ENCODE measurements around the gene CDH6.

DNA sequence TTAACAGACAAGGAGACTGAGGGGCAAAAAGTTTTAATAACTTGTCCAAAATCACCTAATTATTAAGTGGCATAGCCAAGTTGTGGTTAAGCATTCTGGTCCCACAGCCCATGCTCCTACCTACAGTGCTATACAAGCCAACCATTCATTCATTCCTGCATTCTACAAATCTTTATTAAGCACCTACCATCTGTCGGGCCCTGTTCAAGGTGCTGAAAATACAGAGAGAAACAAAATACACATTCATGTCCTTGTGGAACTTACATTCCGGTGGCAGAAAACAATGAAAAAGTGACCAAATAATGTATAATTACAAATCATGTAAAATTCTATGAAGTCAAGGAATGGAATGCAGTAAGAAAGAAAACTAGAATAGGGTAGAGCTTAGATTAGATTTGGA is 27.8 kb upstream of the CDH6 start:
- TF ChIP-seq, protein P1, sequence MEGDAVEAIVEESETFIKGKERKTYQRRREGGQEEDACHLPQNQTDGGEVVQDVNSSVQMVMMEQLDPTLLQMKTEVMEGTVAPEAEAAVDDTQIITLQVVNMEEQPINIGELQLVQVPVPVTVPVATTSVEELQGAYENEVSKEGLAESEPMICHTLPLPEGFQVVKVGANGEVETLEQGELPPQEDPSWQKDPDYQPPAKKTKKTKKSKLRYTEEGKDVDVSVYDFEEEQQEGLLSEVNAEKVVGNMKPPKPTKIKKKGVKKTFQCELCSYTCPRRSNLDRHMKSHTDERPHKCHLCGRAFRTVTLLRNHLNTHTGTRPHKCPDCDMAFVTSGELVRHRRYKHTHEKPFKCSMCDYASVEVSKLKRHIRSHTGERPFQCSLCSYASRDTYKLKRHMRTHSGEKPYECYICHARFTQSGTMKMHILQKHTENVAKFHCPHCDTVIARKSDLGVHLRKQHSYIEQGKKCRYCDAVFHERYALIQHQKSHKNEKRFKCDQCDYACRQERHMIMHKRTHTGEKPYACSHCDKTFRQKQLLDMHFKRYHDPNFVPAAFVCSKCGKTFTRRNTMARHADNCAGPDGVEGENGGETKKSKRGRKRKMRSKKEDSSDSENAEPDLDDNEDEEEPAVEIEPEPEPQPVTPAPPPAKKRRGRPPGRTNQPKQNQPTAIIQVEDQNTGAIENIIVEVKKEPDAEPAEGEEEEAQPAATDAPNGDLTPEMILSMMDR (conservative IDR thresholded peaks at IDR 0.05) = no peak
- TF ChIP-seq EZH2 (IDR thresholded peaks at IDR 0.05; ENCODE audit: low read depth) = no peak
